Neural cell (in vitro differentiated cells): ENCODE results near the gene CACNA1C. TPM values are rescaled to one million over a fixed set of nuclear protein-coding genes. Genes with fewer than 3 reads are reported as not detected.

Experiments
- H2AFZ ChIP-seq: fragments of 200-600, 300-800 bp; sonication (generic), shearing (Covaris generic); 2 replicates; pipeline ENCODE4 v1.6.0; 2014; ENCODE audit warnings: low read depth, mild to moderate bottlenecking, antibody characterized with exemption, low read length, moderate library complexity
- H3F3A ChIP-seq: fragments of 200-600 bp; shearing (Covaris generic); 2 replicates; pipeline ENCODE4 v1.6.1; 2016; ENCODE audit warnings: mild to moderate bottlenecking, moderate library complexity, mixed read lengths, antibody characterized with exemption, low read length; ENCODE audit not compliant: insufficient read depth, poor library complexity, severe bottlenecking
- H3K27ac ChIP-seq: fragments of 200-600, 300-800 bp; sonication (generic), shearing (Covaris generic); 2 replicates; pipeline ENCODE4 v1.5.1; 2014; ENCODE audit warnings: mild to moderate bottlenecking, low read length, moderate library complexity
- H3K27me3 ChIP-seq: fragments of 300-800, 200-600 bp; sonication (generic), shearing (Covaris generic); 2 replicates; pipeline ENCODE4 v1.6.0; 2014; ENCODE audit warnings: mild to moderate bottlenecking, low read depth, low read length, moderate library complexity; ENCODE audit not compliant: insufficient read depth
- H3K36me3 ChIP-seq: fragments of 300-800, 200-600 bp; sonication (generic), shearing (Covaris generic); 2 replicates; pipeline ENCODE4 v1.5.1; 2014; ENCODE audit warnings: mild to moderate bottlenecking, antibody characterized with exemption, low read length, moderate library complexity; ENCODE audit not compliant: insufficient read depth
- H3K4me2 ChIP-seq: fragments of 300-800, 200-600 bp; sonication (generic), shearing (Covaris generic); 2 replicates; pipeline ENCODE4 v1.6.0; 2014; ENCODE audit warnings: mild to moderate bottlenecking, low read length
- H3K4me3 ChIP-seq: fragments of 300-800, 200-600 bp; sonication (generic), shearing (Covaris generic); 2 replicates; pipeline ENCODE4 v1.5.1; 2014; ENCODE audit warnings: mild to moderate bottlenecking, low read length, moderate library complexity
- H3K79me2 ChIP-seq: fragments of 200-600 bp; shearing (Covaris generic); replicated peaks from 2 replicates; pipeline ENCODE4 v1.6.0; 2014; ENCODE audit warnings: mild to moderate bottlenecking, low read length, moderate library complexity; ENCODE audit not compliant: insufficient read depth
- H3K9ac ChIP-seq: fragments of 300-800, 200-600 bp; sonication (generic), shearing (Covaris generic); 2 replicates; pipeline ENCODE4 v1.6.1; 2016; ENCODE audit warnings: mild to moderate bottlenecking, low read length, mixed read lengths
- H3K9me2 ChIP-seq: fragments of 200-600 bp; shearing (Covaris generic); 2 replicates; pipeline ENCODE4 v1.6.1; 2016; ENCODE audit warnings: mild to moderate bottlenecking, low read length, mixed read lengths; ENCODE audit not compliant: insufficient read depth
- H3K9me3 ChIP-seq: fragments of 200-600, 300-800 bp; sonication (generic), shearing (Covaris generic); 2 replicates; pipeline ENCODE4 v1.6.1; 2016; ENCODE audit warnings: mild to moderate bottlenecking, mixed run types, low read length, moderate library complexity, mixed read lengths
- H4K20me1 ChIP-seq: fragments of 200-600 bp; shearing (Covaris generic); 2 replicates; pipeline ENCODE4 v1.6.1; 2016; ENCODE audit warnings: mild to moderate bottlenecking, mixed run types; ENCODE audit not compliant: insufficient read depth
- EP300 ChIP-seq: fragments of 450-650 bp; conservative IDR thresholded peaks from 2 replicates; pipeline ENCODE4 v1.6.1; 2014; ENCODE audit warnings: antibody characterized with exemption, mild to moderate bottlenecking, moderate library complexity; ENCODE audit not compliant: poor library complexity, severe bottlenecking
- EZH2 ChIP-seq: fragments of 200-600, 300-800 bp; shearing (Covaris generic), sonication (generic); IDR thresholded peaks from 2 replicates; pipeline ENCODE4 v1.6.1; 2014; ENCODE audit warnings: antibody characterized with exemption, low read length, borderline replicate concordance, mild to moderate bottlenecking; ENCODE audit not compliant: insufficient read depth, poor library complexity, severe bottlenecking
- MXI1 ChIP-seq: fragments of 450-650 bp; conservative IDR thresholded peaks from 2 replicates; pipeline ENCODE4 v1.6.1; 2014; ENCODE audit warnings: antibody characterized with exemption, mild to moderate bottlenecking; ENCODE audit not compliant: poor library complexity, severe bottlenecking
- POLR2AphosphoS5 ChIP-seq: IDR thresholded peaks from 2 replicates; pipeline ENCODE4 v1.6.1; 2012
- RAD21 ChIP-seq: fragments of 450-650 bp; conservative IDR thresholded peaks from 2 replicates; pipeline ENCODE4 v1.6.1; 2014; ENCODE audit warnings: antibody characterized with exemption, mild to moderate bottlenecking, moderate library complexity
- SMC3 ChIP-seq: fragments of 450-650 bp; conservative IDR thresholded peaks from 2 replicates; pipeline ENCODE4 v1.6.1; 2014; ENCODE audit warnings: antibody characterized with exemption, mild to moderate bottlenecking, moderate library complexity; ENCODE audit not compliant: poor library complexity
- TAF1 ChIP-seq: IDR thresholded peaks from 2 replicates; pipeline ENCODE4 v1.6.1; 2012; ENCODE audit warnings: low read depth
- polyA plus RNA-seq: library from polyadenylated mRNA; depleted of rRNA; stranded (reverse); fragments of >200 nt; gene quantifications from 2 replicates; pipeline ENCODE4 v1.2.3, GENCODE V29; 2014
- TF ChIP-seq, protein P1 (sequence below): fragments of 450-650 bp; IDR thresholded peaks from 2 replicates; pipeline ENCODE4 v1.5.1; 2014; ENCODE audit warnings: antibody characterized with exemption, mild to moderate bottlenecking, moderate library complexity; ENCODE audit not compliant: poor library complexity, severe bottlenecking
- TF ChIP-seq, protein P2 (sequence below): IDR thresholded peaks from 2 replicates; pipeline ENCODE4 v1.6.1; 2012; ENCODE audit warnings: borderline replicate concordance

Gene CACNA1C
- polyA plus RNA-seq, 1 donor from 2014 or later: 9.7 TPM

DNA sequence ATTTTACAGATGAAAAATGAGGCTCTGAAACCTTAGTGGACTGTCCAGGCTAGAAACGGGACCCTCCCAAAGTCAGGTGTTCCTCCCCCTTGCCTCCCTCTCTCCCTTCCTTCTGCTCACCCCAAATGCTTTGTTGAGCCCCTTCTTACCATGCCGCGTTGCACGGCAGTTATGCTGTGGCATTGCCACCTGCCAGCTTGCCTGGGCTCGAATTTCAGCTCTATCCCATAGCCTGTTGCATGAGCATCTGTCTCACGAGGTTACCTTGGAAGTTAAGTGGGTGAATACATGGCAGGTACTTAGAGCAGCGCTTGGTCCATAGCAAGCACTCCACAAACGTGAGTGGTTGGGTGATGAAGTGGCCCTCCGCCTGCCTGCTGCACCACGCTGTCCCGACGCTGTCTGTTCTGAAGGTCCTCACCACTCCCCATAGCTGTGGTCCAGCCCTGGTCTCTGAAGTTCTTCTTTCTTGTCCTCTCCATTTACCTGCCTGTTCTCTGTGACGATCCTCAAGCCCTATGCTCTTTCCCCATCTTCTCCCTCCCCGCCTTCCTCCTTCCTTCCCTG, 269.9 kb downstream of the CACNA1C start:
- Histone ChIP-seq H3F3A (no peaks in the 10 kb centered on the region), H3K27ac (no peak overlapping the region), H3K36me3 (no peaks in the 10 kb centered on the region), H3K9ac (no peak overlapping the region), H4K20me1 (no peaks in the 10 kb centered on the region), H3K9me2 (no peaks in the 10 kb centered on the region), H2AFZ (no peak overlapping the region), H3K4me2 (no peak overlapping the region), H3K9me3 (no peaks in the 10 kb centered on the region), H3K4me3 (no peak overlapping the region), H3K27me3 (no peaks in the 10 kb centered on the region), H3K79me2 (no peaks in the 10 kb centered on the region)
- TF ChIP-seq, protein P1, sequence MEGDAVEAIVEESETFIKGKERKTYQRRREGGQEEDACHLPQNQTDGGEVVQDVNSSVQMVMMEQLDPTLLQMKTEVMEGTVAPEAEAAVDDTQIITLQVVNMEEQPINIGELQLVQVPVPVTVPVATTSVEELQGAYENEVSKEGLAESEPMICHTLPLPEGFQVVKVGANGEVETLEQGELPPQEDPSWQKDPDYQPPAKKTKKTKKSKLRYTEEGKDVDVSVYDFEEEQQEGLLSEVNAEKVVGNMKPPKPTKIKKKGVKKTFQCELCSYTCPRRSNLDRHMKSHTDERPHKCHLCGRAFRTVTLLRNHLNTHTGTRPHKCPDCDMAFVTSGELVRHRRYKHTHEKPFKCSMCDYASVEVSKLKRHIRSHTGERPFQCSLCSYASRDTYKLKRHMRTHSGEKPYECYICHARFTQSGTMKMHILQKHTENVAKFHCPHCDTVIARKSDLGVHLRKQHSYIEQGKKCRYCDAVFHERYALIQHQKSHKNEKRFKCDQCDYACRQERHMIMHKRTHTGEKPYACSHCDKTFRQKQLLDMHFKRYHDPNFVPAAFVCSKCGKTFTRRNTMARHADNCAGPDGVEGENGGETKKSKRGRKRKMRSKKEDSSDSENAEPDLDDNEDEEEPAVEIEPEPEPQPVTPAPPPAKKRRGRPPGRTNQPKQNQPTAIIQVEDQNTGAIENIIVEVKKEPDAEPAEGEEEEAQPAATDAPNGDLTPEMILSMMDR: no peak
- TF ChIP-seq EZH2: no peak
- TF ChIP-seq, protein P2, sequence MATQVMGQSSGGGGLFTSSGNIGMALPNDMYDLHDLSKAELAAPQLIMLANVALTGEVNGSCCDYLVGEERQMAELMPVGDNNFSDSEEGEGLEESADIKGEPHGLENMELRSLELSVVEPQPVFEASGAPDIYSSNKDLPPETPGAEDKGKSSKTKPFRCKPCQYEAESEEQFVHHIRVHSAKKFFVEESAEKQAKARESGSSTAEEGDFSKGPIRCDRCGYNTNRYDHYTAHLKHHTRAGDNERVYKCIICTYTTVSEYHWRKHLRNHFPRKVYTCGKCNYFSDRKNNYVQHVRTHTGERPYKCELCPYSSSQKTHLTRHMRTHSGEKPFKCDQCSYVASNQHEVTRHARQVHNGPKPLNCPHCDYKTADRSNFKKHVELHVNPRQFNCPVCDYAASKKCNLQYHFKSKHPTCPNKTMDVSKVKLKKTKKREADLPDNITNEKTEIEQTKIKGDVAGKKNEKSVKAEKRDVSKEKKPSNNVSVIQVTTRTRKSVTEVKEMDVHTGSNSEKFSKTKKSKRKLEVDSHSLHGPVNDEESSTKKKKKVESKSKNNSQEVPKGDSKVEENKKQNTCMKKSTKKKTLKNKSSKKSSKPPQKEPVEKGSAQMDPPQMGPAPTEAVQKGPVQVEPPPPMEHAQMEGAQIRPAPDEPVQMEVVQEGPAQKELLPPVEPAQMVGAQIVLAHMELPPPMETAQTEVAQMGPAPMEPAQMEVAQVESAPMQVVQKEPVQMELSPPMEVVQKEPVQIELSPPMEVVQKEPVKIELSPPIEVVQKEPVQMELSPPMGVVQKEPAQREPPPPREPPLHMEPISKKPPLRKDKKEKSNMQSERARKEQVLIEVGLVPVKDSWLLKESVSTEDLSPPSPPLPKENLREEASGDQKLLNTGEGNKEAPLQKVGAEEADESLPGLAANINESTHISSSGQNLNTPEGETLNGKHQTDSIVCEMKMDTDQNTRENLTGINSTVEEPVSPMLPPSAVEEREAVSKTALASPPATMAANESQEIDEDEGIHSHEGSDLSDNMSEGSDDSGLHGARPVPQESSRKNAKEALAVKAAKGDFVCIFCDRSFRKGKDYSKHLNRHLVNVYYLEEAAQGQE: no peak
- no peak for TF ChIP-seq SMC3

DNA sequence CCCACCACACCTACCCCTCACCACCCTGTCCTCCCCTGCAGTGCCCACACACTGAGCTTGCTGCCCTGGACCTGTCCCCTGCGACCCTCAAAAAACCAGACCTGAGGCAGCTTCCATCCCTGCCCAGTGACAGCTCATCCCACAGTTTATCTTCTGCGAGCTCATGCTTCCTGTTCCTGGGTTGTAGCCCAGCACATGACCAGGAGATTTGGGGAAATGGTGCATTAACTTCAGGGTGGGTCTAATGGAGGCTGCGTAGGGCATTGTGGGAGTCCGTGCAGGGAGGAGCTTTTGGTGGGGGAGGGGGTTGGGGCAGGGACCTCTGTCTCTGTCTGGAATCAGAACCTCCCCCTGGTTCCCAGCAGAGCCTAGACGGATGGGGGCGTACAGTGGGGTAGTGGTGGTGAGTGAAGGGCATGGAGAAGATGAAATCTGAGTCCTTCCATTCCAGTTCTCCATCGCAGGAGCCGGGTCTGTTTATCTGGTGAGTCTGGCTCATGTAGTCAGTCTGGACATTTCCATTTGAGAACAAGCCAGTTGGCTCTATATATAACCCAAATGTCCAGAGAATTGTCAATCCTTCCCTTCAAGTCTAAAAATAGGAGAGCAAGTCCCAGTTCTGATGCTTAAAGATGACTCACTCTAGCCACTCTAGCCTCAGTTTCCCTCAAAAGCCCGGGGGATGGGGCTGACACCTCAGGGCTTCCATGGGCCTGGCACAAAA, 270.9 kb downstream of the CACNA1C start:
- Histone ChIP-seq H3K9me3 (no peaks in the 10 kb centered on the region), H3K4me3 (no peak overlapping the region), H3K27me3 (no peaks in the 10 kb centered on the region), H2AFZ (no peak overlapping the region), H4K20me1 (no peaks in the 10 kb centered on the region), H3K9me2 (no peaks in the 10 kb centered on the region), H3K27ac (no peak overlapping the region), H3K79me2 (no peaks in the 10 kb centered on the region), H3F3A (no peaks in the 10 kb centered on the region), H3K9ac (no peak overlapping the region), H3K36me3 (no peaks in the 10 kb centered on the region), H3K4me2 (no peak overlapping the region)
- TF ChIP-seq RAD21: no peak
- TF ChIP-seq MXI1: no peak
- TF ChIP-seq SMC3: no peak
- no peak for TF ChIP-seq POLR2AphosphoS5
- TF ChIP-seq TAF1: no peak
- TF ChIP-seq EP300: no peak
- TF ChIP-seq, protein P2: no peak
- TF ChIP-seq, protein P1: no peak
- TF ChIP-seq EZH2: no peak
